HG03520 (cell line): ENCODE measurements around the gene FIGNL1.

Experiments
- ATAC-seq: cut with Tn5 transposase; IDR thresholded peaks from one replicate; pipeline ENCODE4 v1.9.1; 2021; ENCODE audit warnings: mild to moderate bottlenecking, moderate library complexity; ENCODE audit not compliant: unreplicated experiment

FIGNL1 gene

GRCh38 chr7:50399206-50399605, 50.9 kb downstream of the FIGNL1 start:
- no peak for ATAC-seq

- ATAC-seq = no peak
Measured at GRCh38 chr7:50397971-50398324, 52.2 kb downstream of the FIGNL1 start.

DNA sequence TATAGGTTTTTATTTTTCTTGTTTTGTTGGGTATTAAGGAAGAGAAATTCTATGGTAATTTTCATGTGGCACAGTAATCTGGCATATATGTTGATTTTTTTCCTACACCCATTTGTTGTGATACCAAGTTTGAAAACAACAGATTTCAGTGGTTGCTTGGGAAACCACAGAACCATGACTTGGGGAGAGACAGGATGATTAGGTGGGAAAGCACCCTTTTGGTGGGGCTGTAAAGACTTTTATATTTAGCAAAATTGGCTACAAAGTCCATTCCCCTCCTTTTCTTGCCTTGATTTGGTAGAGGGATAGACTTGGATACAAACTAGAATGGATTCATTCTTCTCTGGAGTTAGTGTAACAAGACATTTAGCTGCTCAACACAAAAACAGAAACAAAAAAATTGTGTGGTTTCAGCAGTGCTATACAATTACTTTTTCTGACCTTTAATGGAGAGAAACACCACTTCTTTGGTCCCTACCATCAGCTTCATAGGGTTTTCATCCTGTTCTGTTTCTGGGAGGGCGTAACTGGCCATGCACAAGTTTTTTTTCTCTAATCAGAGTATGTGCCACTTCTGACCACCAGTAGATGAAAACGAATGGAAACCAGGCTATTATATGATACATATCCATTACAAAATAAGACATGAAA, 52.7 kb downstream of the FIGNL1 start:
- peak; percentile 69 for ATAC-seq

DNA sequence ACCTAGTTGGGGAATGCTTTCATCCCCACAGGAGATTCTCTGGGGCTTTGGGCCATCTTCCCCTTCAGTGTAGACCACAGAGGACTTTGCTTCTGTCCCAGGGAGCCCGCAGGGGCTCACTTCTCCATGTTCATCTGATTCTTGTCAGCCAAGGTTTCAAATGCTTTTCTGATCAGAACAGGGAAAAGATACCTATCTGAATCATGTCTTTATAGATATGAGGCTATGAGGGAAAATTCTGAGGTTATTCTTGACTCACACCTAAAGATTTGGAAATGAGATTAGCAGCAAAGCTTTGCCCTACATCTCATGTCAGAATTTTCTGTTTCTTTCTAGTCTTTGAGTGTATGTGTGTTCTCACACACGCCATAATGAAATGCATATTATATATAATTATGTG, 53.3 kb downstream of the FIGNL1 start:
- ATAC-seq = peak; percentile 15

GRCh38 chr7:50394315-50394714, 55.8 kb downstream of the FIGNL1 start:
- no peak for ATAC-seq
